GM20431 (cell line): ENCODE data around the gene MAP6.

Experiments used
- in situ Hi-C: fragments of 300-500 bp; cut with MseI, MboI; formaldehyde crosslinking; loops from one replicate; pipeline ENCODE4 v1.15.0; 2020; ENCODE audit warnings: low sequenced_read_pairs; ENCODE audit not compliant: unreplicated experiment

Gene MAP6

GRCh38 chr11:75633409-75634066, 35.3 kb downstream of the MAP6 start:
- in situ Hi-C loops, result no loop called here

- in situ Hi-C loops, result no loop called here
Observed at GRCh38 chr11:75632962-75633361, 35.9 kb downstream of the MAP6 start.

- in situ Hi-C loops, result no loop called here
Observed at GRCh38 chr11:75632450-75632849, 36.4 kb downstream of the MAP6 start.

GRCh38 chr11:75631086-75631730, 37.6 kb downstream of the MAP6 start:
- in situ Hi-C loops, result no loop called here

- in situ Hi-C loops, result no loop called here
Observed at GRCh38 chr11:75627906-75628668, 40.8 kb downstream of the MAP6 start.

- in situ Hi-C loops, result no loop called here
Observed at GRCh38 chr11:75626889-75627529, 41.8 kb downstream of the MAP6 start.

- in situ Hi-C loops, result no loop called here
Observed at GRCh38 chr11:75625991-75626888, 42.6 kb downstream of the MAP6 start.

GRCh38 chr11:75625021-75625420, 43.8 kb downstream of the MAP6 start:
- in situ Hi-C loops, result no loop called here

- in situ Hi-C loops, result no loop called here
Observed at GRCh38 chr11:75616281-75616680, 52.6 kb downstream of the MAP6 start.

- in situ Hi-C loops, result no loop called here
Observed at GRCh38 chr11:75615751-75616150, 53.1 kb downstream of the MAP6 start.

- in situ Hi-C loops, result no loop called here
Observed at GRCh38 chr11:75611823-75612222, 57.0 kb downstream of the MAP6 start.

GRCh38 chr11:75606099-75606498, 62.7 kb downstream of the MAP6 start:
- in situ Hi-C loops, result no loop called here

GRCh38 chr11:75603791-75604736, 64.8 kb downstream of the MAP6 start:
- in situ Hi-C loops, result no loop called here

- in situ Hi-C loops, result no loop called here
Observed at GRCh38 chr11:75602951-75603350, 65.9 kb downstream of the MAP6 start.

GRCh38 chr11:75601494-75601893, 67.3 kb downstream of the MAP6 start:
- in situ Hi-C loops, result no loop called here

GRCh38 chr11:75600356-75600755, 68.5 kb downstream of the MAP6 start:
- in situ Hi-C loops, result no loop called here

- in situ Hi-C loops, result no loop called here
Observed at GRCh38 chr11:75598900-75599299, 69.9 kb downstream of the MAP6 start.

GRCh38 chr11:75598264-75598663, 70.6 kb downstream of the MAP6 start:
- in situ Hi-C loops, result no loop called here

GRCh38 chr11:75597636-75598035, 71.2 kb downstream of the MAP6 start:
- in situ Hi-C loops, result no loop called here
